NCI-H187 (cell line): ENCODE measurements around the gene TRIM69.
"Not testable (repeated sequence)": the region's sequence is repeated elsewhere in the genome, so short reads cannot be mapped to it uniquely, and the experiment has no call there.

Source experiments
- DNase-seq, 2 experiments: peaks; one replicate each; lab custom pipeline; 2025; lab: John Stamatoyannopoulos, UW

The TRIM69 gene

DNA sequence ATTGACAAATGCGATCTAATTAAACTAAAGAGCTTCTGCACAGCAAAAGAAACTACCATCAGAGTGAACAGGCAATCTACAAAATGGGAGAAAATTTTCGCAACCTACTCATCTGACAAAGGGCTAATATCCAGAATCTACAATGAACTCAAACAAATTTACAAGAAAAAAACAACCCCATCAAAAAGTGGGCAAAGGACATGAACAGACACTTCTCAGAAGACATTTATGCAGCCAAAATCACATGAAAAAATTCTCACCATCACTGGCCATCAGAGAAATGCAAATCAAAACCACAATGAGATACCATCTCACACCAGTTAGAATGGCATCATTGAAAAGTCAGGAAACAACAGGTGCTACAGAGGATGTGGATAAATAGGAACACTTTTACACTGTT, 7.1 kb downstream of the TRIM69 start:
- DNase-seq: not testable (repeated sequence)

DNA sequence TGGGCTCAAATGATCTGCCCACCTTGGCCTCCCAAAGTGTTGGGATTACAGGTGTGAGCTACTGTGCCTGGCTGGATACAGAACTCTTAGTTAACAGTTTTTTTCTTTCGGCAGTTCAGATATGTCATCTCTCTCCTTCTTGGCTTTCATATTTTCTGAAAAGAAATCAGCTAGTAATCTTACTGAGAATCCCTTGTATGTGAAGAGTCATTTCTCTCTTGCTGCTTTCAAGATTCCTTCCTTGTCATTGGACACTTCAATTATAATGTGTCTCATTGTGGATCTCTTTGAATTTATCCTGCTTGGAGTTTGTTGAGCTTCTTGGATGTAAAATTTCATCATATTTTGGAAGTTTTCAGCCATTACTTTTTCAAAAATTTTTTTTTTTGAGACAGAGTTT, 17.0 kb downstream of the TRIM69 start:
- DNase-seq: no peak

DNA sequence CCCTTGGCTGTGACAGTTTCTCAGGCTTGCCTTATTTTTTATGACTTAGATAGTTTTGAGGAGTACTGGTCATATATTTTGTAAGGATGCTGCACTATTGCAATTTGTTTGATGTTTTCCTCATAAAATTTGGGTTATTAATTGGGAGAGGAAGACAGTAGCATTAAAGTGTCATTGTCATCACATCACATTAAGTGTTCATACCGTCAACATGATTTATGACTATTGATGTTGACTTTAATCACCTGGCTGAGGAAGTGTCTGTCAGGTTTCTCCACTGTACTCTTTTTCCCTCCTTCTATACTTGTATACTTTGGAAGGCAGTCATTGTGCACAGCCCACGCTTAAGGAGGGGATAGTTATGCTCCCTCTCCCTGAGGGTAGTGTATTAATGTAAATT, 26.9 kb downstream of the TRIM69 start:
- no peak for DNase-seq

DNA sequence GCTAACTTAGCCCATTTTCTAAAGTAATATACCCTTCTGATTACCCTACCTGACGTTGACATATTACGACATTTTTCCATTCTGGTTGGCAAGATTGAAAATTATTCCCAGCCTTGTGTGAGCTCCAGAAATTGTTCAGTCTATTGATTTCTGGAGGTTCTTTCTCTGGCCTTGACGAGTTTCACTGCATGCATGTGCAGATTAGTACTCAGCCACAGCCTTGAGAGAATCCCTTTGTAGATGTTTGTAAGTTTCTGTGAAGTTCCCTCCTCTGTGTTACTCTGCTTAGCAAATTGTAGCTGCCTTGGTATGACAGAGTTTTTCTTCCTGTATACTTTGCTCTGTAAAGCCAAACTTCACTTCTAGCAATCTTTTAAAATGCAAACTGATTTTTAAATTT, 27.5 kb downstream of the TRIM69 start:
- DNase-seq: no peak

DNA sequence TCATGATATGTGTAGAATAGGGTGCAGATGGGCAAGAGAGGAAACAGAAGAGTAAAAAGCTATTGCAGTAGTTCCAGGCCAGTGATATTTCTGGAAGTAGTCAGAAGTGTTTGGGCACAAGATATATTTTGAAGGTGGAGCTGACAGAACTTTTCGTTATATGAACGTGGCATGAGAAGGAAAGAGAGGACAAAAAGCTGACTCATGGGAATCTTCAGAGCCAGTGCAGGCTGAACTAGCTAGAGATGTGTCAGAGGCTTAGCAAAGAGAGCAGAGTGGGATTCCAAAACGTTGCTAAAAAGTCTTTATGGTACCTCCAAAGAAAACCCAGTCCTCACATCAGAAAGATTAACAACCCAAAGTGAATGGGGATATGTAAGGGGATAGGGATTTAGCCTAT, 28.7 kb downstream of the TRIM69 start:
- no peak for DNase-seq

DNA sequence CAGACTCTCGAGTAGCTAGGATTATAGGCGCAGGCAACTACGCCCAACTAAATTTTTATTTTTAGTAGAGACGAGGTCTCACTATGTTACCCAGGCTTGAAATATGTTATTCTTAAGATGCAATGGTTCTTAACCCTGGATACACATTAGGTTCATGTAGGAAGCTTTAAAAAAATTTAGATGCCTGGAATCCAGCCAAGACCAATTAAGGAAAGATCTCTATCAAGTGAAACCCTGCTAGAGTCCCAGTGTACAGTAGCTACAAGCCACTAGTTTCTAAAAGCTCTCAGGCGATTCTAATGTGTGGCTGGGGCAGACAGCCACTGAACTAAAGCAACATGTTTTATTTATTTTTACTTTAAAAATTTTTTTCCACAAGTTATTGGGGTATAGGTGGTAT, 33.2 kb downstream of the TRIM69 start:
- no peak for DNase-seq

DNA sequence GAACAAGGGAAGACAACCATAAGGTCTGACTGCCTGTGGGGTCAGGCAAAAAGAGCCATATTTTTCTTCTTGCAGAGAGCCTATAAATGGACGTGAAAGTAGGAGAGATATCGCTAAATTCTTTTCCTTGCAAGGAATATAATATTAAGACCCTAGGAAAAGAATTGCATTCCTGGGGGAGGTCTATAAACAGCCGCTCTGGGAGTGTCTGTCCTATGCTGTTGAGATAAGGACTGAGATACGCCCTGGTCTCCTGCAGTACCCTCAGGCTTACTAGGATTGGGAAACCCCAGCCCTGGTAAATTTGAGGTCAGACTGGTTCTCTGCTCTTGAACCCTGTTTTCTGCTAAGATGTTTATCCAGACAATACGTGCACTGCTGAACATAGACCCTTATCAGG, 34.4 kb downstream of the TRIM69 start:
- not testable (repeated sequence) for DNase-seq

DNA sequence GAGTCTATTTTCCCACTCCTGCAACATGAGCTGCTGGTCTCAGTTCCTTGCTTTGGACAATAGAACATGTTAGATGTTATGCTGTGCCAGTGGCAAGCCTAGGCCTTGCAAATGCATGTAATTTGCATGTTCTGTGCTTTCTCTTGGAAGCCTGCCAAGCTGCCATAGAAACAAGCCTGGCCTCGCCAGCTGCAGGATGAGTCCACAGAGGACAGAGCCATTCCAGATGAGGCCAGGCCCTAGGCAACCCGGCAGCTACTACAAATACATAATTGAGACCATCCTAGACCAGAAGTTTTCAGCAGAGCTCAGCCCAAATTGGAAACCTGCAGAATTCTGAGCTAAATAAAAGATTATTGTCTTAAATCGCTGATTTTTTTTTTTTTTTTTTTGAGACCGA, 39.6 kb downstream of the TRIM69 start:
- peak in 1 of 2 experiments; percentile 56 for DNase-seq

DNA sequence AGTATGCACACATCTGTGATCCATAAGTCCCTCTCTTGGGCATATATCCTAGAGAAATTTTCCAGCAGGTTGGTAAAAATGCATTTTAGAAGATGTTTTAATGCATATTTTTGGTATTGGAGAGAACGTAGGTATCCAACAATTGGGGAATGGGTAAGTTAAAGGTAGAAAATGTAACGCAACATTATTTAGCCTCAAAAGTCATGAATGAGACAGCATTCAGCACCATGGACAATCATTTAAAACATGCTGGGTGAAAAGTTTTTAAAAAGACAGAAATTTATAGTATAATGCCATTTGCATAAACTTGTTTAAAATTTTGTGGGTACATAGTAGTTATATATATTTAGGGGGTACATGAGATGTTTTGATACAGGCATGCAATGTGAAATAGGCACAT, 43.4 kb downstream of the TRIM69 start:
- DNase-seq: no peak

DNA sequence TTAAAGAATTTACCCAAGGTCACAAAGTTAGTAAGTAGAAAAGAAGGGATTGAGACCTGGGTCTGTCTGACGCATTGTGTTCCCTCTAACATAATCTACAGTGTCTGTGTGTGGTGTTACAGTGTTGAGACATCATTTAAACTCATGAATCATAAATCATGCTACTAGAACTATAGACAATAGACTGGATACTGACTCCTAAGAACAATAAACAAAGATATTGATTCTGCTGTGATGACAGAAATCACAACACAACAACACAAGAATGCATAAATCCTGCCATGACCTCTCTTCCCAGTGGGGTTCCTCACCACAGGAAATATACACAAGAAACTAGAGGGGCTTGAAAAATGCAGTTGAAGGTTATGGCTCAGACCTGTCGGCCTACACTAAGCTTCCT, 44.3 kb downstream of the TRIM69 start:
- no peak for DNase-seq

DNA sequence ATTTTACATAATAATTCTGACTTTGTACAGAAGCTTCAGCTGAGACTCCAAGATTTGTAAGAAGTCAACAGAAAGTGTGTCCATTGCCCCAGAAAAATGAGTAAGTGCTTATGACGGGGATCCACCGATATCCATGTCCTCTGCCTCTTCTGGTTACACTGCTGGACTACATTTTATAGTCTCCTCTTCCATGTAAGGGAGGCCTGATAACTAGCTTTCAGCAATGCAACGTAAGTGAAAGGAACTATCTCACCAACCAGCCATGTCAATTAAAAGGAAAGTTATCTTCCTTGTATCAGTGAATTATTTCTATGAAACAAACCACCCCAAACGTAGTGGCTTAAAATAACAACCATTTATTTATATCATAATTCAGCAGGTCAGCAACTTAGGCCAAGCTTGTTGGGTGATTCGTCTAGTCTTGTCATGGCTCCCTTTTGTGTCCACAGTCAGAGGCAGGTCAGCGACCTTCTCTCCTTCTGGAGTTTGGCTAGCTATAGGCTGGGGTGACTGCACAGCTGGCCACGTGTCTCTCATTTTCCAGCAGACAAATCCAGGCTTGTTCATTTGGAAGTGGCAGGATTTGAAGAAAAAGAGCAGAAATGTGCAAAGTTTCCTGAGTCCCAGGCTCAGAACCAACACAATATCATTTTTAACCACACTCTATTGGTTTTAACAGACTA, 44.9 kb downstream of the TRIM69 start:
- no peak for DNase-seq

DNA sequence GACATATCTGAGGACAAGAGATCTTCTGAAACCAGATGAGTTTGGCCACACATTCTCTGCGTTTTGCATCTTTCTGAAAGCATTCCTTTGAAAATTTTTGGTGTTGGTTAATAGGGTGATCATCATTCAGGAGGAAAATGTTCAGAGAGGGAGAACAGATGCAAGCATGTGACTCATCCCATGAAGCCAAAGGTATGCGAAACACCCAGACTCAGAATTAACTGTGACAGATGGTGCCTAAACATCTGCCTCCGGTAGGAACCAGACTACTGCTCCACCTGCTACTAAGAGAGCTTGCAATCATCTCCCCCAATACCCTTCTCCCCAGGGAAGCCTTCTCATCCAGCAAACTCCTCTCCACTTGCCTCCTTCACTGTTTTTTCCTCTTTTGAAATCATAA, 46.2 kb downstream of the TRIM69 start:
- no peak for DNase-seq

DNA sequence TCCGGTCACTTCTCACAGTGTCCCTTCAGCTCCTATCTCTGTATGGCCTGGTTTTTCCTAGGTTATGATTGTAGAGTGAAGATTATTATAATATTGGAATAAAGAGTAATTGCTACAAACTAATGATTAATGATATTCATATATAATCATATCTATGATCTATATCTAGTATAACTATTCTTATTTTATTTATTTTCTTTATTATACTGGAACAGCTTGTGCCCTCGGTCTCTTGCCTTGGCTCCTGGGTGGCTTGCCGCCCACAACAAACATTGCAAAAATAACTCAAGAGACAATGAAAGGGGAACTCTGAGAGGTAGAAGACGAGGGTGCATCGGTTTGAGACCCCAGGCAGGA, 48.6 kb downstream of the TRIM69 start:
- DNase-seq: not testable (repeated sequence)

DNA sequence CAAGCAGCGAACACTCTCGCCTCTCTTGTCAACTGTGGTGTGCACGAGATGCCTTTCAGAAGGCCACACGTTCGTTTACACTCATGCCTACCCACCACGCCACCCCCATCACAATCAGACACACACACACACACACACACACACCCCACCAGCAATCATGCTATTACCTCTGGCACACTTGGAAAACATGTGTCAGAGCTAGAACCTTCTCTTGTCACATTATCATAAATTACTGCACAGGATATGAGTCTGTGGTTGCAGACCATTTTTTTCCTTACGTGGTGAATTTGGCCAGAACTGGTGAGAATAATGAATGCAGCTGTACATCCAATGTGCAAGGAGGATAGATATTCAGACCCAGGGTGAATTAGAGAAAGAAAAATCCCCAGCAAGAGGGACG, 52.4 kb downstream of the TRIM69 start:
- DNase-seq: no peak

DNA sequence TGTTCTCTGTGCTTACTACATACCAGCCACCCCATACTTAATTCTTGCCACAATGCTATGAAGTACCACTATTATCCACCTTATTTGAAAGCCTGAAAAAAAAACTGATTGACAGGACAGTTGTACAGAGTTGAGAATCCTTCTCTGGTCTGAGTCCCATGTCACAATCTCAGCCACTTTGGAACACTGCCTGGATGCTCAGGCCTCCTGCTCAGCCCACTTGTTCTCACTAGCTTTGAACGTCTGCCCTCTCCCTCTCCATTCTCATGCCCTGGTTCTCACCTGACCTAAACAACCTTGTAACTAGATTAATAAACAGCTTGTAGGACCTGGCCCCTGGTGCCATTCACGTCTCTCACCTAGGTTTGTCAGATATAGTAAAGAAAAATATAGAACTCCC, 53.9 kb downstream of the TRIM69 start:
- no peak for DNase-seq

DNA sequence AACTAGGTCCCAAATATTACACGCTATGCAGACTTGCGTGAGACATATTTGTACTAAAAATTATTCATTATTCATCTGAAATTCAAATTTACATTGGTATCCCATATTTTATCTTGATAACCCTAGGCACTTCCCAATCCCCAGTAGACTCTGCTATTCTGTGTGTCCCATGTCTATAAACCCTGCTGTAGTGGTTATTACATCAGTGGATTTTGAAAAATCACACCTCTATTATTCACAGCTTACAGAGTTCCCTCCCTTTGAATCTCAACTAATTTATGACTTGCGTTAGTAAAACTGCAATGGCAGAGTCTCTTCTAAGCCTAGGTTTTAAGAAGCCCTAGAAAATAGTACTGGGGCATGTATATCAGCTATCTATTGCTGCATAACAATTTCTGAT, 54.3 kb downstream of the TRIM69 start:
- no peak for DNase-seq

DNA sequence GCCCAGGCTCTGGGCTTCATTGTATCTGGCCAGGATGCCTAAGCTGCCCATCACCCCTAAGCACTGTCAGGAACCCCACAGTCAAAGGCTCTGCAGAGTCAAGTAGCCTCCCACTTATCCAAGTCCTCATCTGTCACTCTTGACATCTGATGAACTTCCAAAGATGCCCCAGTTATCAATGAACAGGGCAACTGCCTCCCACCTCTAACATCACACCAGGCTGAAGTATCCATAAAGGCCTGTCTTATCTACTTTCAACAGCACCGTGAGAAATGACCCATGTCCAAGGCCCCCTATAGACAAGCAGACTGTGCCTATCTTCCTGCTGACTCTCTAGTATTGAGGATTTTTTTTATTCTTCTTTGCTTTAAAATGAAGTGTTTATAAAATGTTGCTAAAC, 56.4 kb downstream of the TRIM69 start:
- DNase-seq: no peak

DNA sequence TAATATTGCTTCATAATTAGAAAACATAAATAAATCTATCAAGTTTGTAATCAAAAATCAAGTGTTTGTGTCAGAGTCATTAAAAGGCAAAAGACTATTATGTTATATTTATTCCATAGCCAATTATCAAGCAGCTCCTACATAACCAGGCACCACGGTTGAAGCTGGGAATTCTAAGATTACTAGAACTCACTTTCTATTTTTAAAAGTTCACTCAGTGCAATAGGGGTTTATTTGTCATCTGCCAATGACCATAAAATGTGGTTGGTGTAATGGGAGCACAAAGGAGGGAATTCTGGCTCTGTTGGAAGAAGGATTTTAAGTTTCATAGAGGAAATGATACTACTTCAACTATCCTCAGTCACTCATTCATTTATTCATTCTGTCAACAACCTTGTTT, 57.7 kb downstream of the TRIM69 start:
- DNase-seq: no peak

DNA sequence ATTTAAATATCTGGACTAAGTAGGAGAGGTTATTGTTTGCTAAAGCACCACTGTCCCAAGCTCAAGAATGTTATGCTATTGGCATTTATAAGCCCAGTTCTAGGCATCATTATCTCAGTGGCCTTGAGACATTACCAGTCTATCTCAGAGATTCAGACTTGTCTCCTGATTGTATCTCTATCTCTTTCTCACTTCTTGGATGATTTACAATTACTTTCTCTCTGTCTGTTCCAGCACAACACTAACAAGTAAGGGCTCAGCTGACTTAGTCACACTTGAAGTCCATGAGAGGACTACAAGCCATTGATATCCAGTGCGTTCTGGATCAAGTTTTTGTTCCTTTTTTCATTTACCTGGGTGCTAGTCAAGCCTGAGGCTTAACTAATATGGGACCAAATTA, 60.2 kb downstream of the TRIM69 start:
- no peak for DNase-seq

DNA sequence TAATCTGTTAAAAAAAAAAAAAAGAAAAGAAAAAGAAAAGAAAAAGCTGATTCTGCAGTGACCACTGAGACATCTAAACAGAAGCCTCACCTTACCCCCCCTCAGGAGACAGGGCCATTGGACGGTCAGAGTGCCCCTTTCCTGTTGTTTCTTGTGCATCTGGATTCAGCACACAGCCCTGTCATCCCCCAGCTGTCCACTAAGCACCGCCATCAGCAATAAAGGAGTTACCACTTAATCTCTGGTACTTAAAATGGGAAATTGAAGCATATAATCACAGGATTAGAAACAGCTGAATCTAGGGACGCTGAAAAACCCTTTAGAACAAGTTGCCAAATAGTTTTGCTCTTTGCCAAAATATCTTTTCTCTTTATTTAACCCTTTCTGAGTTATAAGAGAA, 62.5 kb downstream of the TRIM69 start:
- DNase-seq: no peak

DNA sequence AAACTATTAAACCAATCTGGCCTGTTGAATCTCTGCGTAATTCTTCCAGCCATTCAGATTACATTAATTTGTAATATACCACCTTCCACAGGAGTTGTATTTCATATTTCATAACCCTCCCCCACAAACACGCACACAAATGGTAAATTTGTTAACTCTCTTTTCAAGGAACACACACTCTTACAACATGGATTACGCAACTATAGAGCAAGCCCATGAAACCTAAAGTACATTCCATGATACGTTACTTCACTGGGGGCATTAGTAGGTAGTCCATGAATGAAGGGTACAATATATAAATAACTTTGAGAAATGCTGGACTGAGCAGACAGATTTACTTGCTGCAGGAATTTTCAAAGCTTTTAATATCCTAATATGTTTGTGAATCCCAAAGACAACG, 65.0 kb downstream of the TRIM69 start:
- no peak for DNase-seq

DNA sequence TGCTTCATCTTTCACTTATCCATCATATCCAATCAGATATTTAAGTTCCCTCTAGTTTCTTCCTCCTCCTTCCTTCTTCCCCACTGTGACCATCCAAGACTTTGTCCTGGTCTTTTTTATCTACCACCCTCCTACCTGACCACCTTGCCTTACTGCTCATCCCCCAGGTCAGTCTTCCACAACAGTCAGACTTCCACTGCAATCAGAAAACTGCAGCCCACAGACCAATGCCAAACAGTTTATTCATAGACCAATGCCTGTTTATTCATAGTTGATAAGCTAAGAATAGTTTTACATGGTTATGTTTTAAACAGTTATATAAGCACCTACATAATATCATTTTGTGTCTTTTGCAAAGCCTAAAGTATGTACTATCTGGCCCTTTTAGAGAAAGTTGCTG, 65.5 kb downstream of the TRIM69 start:
- DNase-seq: no peak

DNA sequence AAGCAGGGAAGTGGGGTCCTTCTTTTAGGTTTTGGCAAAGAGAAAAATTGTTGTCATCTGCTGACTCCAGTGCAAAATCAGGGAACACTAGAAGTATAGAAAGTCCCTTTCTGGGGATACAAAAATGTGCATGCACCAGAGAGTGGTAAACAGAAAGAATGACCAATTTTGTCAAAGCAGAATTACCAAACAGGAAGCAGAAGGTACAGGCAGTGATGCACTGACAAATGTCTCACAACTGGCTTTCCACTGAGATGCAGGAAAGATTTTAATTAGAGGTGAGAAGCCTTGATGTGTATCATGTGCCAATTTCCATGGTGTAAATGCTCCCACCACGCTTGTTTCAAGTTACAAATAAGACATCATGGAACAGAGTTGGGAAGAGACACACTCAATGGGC, 66.0 kb downstream of the TRIM69 start:
- no peak for DNase-seq

DNA sequence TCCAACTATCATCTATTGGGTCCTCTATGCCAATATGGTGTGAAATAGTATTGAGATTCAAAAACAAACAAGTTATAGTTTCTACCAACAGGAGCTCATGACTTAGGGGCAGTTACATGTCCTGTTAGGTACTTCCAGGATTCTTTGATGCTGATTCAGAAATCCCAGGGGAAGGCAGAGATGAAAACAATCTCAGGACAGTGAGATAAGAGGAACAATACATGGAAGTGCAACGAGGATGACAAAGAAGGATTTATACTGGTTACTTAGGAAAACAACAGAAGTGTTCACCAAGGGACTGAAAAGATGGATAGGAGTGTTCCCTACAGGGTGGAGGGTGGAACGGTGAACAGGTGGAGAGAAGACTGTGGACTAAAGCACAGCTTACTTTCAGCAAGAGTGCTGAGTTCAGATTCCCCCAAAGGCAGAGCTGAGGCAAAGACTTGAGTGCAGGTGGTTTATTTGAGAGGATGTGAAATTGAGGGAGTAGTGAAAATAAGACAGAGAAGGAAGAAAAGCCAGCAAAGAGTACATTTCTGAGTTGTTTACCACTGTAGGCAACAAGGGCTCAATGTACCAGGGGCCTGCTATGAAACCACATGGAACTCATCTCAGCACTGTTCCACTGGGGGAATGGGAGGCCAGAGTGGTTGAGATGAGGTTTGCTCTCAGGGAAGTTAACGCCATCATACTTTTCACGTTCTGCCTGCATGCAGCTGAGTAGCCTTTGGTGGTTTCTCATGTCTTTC, 68.1 kb downstream of the TRIM69 start:
- no peak for DNase-seq
